NCI-H128 (cell line): ENCODE measurements around the gene NRXN2.
"Not testable (repeated sequence)": the region's sequence is repeated elsewhere in the genome, so short reads cannot be mapped to it uniquely, and the experiment has no call there.

Source experiments
- DNase-seq: peaks from one replicate; lab custom pipeline; 2025; ENCODE audit not compliant: unreplicated experiment; lab: John Stamatoyannopoulos, UW

Gene NRXN2

GRCh38 chr11:64677441-64678023 lies 45.5 kb downstream of the NRXN2 start:
- no peak for DNase-seq

DNA sequence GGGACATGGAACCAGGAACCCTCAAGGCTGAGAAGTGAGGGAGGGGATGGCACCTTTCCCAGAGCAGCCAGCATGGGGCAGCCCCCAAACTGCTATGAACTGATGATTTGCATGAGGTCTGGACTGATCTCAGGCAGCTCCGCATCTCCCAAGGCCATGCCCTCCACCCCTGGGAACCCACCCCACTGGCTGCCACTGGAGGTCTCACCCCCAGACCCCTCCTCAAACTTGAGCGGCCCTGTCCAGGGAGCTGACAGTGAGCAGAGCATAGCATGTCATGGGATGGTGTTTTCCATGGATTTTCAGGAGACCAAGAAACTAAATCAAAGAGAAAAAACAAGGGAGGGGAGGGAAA lies 46.8 kb downstream of the NRXN2 start:
- no peak for DNase-seq

GRCh38 chr11:64675450-64676260 lies 47.3 kb downstream of the NRXN2 start:
- DNase-seq, result no peak

DNA sequence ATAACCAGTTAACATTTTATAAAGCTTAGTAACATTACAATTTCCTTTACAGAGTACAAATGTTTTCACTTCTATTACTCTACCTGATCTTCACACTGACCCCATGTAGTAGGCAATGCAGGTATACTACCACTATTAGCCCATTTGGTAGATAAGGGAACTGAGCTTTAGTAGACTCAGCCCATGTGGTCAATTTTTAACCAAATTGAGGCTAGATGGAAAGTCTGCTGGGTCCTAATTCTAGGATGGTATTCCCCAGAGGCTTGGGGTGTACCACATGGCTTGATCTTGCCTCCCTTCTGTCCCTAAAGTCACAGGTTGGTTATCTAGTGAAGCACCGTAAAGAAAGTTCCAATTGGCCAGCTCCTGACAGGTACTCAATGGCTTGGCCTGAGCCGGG lies 48.2 kb downstream of the NRXN2 start:
- DNase-seq, result no peak

GRCh38 chr11:64673279-64673678 lies 49.7 kb downstream of the NRXN2 start:
- no peak for DNase-seq

- DNase-seq, result no peak
Observed at GRCh38 chr11:64672875-64673274, 50.1 kb downstream of the NRXN2 start.

DNA sequence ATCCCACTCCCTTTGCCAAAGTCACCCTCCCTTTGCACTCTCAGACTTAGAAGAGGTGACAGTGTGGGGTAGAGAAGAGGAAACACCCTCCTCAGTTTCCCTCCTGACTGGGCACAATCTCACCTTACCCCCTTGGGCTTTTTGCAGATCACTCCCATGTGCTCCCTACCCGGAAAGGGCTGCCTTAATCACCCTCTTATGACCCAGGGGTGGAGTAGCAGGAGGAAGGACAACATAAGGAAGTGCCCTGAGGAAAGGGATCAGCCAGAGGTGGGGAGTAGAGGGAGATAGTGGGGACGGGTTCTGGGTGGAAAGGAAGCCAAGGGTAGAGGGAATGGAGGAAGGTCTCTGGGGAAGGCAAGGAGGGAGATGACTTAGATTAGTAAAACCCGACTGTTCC lies 52.0 kb downstream of the NRXN2 start:
- DNase-seq, result no peak

DNA sequence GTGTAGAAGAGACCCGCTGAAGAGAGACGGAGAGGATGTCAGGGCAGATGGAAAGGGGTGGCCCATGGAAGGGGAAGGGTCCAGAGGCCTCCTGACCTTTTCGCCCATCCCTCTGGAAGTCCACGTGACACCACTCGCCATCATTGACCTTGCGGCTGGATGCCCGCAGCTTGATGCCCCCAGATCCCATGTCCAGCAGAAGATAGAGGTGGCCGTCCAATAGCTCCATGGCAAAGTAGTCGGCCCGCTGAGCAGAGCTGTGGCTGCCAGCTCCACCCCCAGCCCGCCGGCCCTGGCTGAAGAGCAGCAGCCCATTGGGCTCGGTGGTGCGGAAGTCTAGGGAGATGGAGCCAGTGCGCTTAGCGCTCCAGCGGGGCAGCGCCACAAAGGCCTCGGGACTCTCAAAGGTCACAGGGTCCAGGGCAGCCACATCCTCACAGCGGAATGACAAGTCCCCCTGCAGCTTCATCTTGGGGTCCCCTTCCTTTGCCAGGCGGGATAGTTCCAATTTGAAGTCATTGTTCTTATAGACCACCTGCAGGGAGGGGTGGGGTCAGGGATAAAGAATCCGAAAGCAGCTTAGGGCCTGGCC lies 55.7 kb downstream of the NRXN2 start:
- DNase-seq, result no peak

GRCh38 chr11:64665411-64665821 lies 57.6 kb downstream of the NRXN2 start:
- DNase-seq, result no peak

DNA sequence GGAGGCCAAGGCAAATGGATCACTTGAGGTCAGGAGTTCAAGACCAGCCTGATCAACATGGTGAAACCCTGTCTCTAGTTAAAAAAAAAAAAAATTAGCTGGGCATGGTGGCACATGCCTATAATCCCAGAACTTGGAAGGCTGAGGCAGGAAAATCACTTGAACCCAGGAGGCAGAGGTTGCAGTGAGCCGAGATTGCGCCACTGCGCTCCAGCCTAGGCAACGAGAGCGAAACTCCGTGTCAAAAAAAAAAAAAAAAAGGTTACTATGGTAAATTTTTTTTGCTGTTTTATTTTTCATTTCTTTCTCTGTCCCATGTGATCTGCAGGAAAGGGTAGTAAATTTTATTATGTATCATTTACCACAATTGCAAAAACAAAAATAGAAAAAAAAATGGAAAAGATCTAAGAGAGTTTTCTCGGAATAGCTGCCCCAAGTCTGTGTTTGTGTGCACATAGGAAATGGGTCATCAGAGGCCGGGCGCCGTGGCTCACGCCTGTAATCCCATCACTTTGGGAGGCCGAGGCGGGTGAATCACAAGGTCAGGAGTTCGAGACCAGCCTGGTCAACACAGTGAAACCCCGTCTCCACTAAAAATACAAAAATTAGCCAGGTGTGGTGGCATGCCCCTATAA lies 58.6 kb downstream of the NRXN2 start:
- not testable (repeated sequence) for DNase-seq

DNA sequence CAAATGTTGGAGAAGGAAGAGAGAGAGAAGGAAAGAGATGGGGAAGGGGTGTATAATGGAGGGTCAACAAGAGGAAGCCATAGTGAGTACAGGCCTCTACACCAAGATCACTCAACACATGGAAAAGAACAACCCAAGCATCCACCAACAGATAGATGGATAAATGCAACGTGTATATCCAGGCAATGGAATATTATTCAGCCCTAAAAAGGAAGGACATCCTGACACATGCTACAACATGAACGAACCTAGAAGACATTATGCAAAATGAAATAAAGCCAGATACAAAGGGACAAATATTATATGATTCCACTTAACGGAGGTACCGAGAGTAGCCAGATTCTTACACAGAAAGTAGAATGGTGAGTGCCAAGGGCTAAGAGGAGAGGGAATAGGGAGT lies 59.3 kb downstream of the NRXN2 start:
- DNase-seq, result no peak

DNA sequence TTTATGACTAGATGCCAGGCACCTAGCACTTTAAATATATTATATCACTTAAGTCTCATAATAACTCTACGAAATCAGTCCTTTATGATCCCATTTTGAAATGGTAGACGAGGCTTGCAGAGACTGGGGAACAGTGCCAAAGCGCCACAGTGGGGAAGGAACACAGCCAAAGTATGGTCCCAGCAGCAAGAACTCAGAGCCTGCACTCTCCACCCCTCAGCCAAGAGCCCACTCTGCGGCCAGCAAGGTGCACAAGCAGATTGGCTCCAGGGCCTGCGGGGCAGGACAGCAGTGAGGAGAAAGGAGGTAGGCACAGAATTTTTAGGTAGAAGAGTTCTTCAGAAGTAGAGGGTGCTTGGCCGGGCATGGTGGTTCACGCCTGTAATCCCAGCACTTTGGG lies 61.4 kb downstream of the NRXN2 start:
- DNase-seq, result no peak

GRCh38 chr11:64661146-64661545 lies 61.9 kb downstream of the NRXN2 start:
- DNase-seq, result no peak

GRCh38 chr11:64660706-64661105 lies 62.3 kb downstream of the NRXN2 start:
- no peak for DNase-seq

- no peak for DNase-seq
Observed at GRCh38 chr11:64660205-64660604, 62.8 kb downstream of the NRXN2 start.

DNA sequence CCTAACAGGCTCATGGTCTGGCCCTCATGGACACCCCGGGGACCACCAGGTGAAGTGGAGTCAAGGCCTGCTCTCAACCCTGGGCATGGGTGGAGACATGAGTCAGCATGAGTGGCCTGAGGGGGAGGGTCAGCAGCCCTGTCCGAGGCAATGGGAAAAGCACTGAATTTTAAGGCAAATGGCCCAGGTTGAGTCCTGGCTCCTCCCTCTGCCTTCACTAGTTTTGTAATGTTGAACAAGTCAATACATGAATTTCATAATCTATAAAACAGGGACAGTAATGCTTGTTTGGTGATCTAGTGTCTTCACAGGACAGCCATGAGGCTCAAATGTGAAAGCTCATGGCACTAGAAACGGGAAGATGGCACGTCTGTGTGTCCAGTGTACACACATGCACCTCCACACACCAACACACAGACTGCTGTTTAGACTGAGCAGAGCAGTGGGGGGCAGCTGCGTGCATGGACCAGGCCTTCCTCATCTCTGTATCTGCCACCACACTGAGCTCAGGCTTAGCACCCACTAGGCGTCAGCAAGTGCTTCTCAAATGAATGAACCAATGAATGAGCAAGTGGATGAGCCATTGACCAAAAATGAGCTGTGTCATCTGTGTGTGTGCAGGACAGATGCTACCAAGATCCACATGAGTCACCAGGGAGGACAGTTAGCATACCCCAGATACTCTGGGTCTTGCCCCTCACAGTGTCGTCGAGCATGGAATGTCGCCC lies 63.4 kb downstream of the NRXN2 start:
- no peak for DNase-seq

GRCh38 chr11:64658265-64658664 lies 64.7 kb downstream of the NRXN2 start:
- no peak for DNase-seq

DNA sequence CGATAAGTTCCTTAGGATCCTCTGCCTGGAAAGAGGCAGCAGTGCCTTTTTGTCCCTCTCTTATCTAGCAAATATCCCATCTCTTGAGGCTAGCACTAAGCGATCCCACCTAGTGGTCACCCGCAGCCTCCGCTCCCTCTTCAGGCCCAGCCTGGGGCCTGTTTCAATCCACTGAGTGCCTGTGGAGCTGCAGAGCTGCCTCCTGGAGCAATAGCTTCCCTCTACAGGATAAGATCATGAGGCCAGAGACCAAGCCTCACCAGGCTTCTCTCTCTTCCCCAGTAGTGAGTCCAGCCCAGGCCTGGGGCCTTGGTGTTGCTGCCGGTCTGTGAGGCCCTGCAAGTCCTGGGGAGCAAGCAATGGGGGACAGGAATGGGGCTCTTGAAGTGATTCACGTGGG lies 66.1 kb downstream of the NRXN2 start:
- DNase-seq, result no peak

DNA sequence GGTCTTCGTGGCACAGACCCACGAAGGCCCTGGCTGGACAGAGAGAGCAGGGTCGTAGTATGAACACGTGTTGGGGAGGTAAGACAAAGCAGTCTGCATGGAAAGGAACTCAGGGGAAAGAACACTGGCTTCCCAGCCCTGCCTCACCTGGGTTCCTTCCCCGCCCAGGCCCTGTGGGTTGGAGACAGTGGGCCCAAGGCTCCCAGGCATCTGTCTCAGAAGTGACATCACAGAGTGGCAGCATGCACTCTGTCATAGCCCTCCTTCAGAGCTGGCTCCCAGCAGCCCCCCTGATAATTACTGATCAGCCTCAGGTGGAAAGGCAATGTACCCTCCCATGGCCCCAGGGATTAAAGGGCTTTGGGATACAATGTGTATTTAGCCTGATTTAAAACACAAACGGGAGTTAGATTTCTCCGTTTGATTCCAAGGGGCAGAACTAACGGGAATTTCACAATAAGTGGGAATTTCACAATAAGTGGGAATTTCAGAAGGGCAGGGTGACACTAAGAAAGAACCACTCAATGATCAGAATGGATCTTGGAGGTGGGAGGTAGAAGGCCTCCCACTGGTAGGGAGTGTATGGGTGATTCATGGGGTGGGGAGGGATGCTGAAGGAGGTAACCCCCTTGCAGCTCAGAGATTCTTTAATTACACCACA lies 66.9 kb downstream of the NRXN2 start:
- DNase-seq, result no peak

GRCh38 chr11:64654958-64655541 lies 67.9 kb downstream of the NRXN2 start:
- no peak for DNase-seq
